NCI-H526 (cell line): ENCODE measurements around the gene APLN.

ENCODE experiments used
- DNase-seq, 2 experiments: peaks; one replicate each; lab custom pipeline; 2025; lab: John Stamatoyannopoulos, UW

APLN gene

GRCh38 chrX:129641469-129641868 is 13.3 kb downstream of the APLN start:
- DNase-seq: no peak

DNA sequence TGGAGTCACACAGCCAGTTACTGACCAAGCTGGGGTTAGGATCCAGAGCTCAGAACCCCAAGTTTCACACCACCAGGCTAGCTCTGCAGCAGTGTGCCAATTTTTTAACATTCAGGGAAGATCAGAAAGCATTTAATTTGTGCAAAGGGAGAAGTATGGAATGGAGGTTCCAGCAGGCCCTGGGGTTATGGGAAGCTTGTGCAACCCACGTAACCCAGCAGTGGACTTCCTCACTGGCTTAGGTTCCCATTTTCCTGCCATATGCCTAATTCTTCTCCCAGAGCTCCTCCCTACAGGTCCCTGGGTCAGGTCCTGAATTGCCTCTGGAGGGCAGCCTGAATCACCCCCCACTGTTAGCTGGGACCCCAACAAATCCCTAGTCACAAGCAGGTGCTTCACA is 14.0 kb downstream of the APLN start:
- no peak for DNase-seq

- no peak for DNase-seq
Observed at GRCh38 chrX:129638917-129639316, 15.8 kb downstream of the APLN start.

DNA sequence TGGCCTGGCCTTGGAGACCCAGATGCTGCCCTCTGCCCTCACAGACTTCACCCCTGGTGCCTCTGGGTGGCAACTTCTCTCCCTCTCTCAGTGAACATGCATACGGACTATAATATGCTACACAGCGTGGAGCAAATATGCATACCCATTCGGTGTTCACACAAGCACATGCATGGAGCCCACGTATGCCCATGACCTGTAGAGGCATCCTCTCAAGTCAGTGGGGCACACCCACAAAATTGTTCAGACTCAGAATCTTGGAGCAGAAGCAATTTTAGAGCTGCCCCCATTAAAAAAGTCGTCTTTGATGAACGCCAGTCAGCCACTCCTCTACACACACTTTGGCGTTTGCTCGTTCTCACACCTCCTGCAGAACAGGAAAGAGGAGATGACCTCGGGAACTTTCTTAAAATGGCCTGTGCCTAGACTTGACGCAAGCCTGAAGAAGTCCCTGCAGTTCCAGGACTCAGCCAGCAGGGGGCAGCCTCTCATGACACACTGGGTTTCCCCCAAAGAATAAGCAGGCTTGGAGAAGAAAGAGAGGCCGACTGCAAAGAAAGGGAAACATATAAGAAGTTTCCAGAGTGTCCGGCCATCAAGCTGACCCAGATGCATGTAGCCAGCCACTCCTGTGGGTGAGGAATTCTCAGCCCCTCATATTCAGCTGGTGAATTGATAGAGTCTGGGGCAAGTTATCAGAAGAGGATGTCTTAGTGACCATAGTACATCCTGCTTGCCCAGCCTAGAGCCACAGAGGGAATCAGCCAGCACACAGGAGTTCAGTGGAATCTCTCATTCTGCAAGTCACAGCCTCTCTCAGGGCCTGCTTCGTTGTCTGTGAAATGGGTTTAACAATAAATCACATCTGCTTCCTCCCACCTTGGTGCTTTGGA is 17.3 kb downstream of the APLN start:
- peak; percentile 34 to 66 for DNase-seq

- DNase-seq: no peak
Observed at GRCh38 chrX:129636175-129636681, 18.5 kb downstream of the APLN start.

DNA sequence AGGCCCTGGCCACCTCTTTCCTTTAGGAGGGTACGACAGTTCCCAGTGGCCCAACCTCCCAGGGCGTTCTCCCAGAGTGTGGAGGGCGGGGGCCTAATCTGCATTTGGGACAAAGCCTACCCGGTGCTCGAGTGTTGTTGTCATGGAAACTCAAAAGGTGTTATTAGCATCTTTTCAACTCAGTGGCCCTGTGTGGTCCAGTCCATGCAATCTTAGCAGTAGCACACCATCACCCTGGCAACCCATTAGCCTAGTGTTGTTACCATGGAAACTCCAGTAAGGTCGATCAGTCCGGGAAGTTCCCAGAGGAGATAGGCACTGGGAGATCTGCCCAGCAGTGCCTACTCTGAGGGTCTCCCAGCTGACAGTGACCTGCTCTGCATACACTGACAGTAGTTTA is 20.2 kb downstream of the APLN start:
- DNase-seq: no peak

DNA sequence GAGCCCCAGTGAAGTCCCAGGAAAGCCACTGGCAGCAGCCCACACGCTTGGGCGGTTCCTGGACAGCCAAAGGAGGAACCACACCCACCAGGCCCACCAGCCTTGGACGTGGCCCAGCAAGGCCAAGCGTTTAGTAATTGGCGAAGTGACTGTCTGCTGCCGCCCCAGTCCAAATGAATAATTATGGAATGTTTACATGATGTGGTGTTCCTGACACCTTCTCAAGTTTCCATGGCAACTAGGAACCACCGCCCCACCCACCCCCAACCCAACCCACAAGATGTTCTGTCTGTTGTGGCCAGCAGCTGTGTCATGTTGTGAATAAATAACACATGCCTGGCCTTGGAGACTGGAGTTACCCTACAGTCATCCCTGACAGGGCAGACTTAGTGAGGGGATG is 22.3 kb downstream of the APLN start:
- no peak for DNase-seq

DNA sequence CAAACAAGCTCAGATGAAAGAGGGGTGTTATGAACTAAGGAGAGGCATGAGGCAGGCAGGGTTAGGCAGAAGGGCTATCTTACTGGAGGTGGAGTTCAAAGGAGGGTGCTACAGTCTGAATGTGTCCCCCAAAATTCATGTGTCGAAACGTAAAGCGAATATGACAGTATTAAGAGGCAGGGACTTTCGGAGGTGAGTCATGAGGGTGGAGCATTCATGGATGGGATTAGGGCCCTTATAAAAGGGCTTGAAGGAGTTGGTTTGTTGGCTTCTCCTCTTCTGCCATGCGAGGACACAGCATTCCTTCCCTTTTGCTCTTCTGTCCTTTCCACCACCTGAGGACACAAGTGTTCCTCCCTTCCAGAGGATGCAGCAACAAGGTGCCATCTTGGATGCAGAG is 22.9 kb downstream of the APLN start:
- DNase-seq: no peak

DNA sequence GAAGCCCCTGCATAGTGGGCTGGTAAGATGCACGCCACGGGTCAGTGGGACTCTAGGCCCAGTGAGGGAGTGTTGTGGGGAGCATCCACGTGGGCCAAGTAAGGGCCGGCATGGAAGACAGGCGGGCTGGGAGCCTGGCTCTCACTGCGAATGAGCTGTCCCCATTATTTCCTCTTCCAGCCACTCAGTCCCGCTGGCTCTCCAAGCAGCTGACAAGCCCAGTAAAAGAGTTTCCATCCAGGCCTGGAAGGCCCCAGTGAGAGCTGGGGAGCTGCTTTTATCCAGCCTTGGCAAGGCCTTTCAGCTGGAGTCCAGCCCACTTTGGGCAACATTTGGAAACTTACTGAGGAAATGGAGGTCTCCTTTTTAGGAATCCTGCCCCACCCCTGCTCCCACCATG is 24.9 kb downstream of the APLN start:
- no peak for DNase-seq

DNA sequence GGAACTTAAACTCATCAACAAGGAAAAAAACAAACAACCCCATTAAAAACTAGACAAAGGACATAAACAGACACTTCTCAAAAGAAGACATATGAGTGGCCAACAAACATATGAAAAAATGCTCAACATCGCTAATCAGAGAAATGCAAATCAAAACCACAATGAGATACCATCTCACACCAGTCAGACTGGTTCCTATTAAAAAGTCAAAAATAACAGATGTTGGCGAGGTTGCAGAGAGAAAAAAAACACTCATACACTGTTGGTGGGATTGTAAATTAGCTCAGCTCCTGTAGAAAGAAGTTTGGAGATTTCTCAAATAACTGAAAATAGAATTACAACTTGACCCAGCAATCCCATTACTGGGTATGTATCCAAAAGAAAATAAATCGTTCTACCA is 28.7 kb downstream of the APLN start:
- peak; percentile 61 to 76 for DNase-seq

GRCh38 chrX:129622757-129623301 is 31.9 kb downstream of the APLN start:
- no peak for DNase-seq

GRCh38 chrX:129618997-129619396 is 35.8 kb downstream of the APLN start:
- no peak for DNase-seq

DNA sequence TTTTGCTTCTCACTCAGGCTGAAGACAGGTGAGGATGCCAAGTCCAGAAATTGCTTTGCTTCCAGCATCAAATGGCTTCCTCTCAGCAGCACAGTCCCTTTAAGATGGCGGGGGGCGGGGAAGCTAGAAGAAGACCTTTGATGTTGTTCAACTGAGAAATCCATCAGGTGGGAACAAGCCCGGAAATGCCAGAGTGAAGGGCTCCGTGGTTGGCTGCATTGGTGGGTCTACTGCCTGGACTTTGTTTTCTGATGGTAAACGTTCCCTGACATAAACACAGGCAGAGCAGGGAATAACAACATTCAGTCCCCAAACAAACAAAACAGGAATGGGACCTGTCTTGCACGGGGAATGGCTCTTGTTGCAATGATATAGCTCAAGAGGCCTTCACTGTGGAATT is 37.3 kb downstream of the APLN start:
- DNase-seq: no peak

- DNase-seq: no peak
Observed at GRCh38 chrX:129614481-129615255, 40.1 kb downstream of the APLN start.

GRCh38 chrX:129613596-129613995 is 41.2 kb downstream of the APLN start:
- DNase-seq: no peak

DNA sequence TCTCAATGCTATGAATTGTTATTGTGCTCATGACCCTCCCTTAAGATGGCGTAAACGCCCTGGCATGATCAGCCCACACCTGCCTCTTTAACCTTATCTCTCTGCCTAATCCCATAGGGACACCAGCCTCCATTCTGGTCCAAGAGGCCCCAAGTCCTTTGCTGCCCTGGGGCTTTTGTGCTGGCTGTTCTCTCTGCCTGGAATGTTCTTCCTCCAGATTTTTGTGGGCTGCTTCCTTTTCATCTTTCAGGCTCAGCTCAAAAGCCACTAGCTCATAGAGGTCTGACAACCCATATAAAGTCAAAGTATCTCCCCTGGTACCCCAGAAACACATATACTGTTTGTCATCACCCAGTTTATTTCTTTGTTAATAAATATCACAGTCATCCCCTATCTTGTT is 42.4 kb downstream of the APLN start:
- DNase-seq: no peak

DNA sequence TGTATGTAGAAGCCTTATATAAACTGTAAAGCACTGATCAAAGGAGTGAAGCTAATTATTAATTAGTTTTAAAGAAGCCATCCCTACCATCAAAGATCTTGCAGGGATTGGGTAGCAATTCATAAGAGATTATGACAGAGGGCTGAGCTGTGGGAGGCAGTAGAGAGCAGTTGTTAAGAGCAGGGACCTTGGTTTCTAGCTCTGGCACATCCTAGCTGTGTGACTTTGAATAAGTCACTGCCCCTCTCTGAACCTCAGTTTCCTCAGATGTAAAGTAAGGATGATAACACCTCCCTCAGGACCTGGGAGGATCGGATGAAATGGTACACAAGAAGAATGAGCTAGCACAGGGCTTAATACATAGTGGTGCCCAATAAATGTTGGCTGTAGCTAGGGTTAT is 45.4 kb downstream of the APLN start:
- DNase-seq: peak in 1 of 2 experiments; percentile 7

DNA sequence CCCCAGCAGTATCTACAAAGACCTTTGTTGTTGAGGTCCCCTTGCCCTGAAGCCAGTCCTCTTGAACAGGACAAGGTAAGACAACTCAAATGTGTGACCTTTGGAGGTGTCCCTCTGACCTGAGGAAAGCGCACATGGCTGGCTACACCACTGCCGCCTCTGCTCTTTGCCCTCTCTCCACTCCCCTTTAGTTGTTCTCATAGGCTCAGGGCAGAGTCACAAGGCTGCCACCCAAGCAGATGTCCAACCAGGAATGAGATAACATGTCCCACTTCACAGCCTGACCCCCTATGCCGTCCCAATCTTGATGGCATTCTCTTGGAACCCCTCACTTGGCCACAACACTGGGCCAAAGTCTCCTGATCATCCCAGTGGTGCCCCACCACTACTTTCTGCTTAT is 46.3 kb downstream of the APLN start:
- no peak for DNase-seq

DNA sequence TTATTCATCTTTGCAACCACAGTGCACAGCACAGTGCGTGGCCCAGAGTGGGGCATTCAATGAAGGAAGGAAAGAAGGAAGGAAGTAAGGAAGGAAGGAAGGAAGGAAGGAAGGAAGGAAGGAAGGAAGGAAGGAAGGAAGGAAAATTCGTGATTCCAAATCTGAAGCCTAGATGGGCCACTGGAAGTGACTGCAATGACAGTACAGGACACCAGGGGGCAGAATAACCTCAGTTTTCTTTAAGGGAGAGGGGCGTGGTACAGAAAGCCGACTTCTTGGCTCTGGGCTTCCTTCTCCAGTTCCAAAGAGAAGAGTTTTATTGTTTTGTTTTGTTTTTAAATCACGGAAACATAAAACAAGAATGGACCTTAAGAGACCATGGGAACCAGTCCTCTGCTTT is 47.8 kb downstream of the APLN start:
- peak; percentile 23 to 58 for DNase-seq

DNA sequence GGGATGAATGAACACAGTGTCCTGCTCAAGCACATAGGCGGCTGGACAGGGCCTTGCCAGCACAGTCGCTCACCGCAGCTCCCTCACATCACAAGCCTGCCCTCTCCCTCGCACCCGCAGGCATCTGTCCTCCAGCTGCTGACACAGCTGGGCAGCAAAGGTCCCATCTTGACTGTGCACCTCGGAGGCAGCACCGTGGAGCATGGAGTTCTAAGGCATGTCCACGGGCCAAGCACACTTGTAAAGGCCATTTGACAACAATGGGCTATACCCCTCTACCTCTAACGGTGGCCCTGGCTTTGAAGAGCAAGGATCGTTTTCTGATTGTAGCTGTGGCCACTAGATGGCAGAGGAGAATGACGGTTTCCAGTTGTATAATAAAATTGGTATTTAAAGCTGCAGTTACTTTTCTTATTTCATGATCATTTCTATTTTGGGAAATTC is 53.8 kb downstream of the APLN start:
- DNase-seq: peak in 1 of 2 experiments; percentile 41

- DNase-seq: no peak
Observed at GRCh38 chrX:129599996-129600395, 54.8 kb downstream of the APLN start.

DNA sequence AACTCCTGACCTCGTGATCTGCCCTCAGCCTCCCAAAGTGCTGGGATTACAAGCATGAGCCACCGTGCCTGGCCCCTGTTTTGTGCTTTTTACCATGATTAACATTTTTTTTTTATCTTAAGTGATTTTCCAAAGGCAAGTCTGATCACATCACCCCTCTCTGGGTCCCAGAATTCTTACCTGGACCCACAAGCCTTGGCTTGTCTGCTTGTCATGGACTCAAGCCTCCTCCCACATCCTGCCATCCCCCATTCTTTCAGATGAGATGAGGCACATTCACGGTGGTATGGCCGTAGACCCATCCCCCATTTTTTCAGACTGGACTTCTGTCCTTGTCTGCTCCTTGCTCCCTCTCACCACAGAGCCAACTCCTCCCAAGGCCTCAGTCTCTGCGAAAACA is 55.3 kb downstream of the APLN start:
- no peak for DNase-seq

DNA sequence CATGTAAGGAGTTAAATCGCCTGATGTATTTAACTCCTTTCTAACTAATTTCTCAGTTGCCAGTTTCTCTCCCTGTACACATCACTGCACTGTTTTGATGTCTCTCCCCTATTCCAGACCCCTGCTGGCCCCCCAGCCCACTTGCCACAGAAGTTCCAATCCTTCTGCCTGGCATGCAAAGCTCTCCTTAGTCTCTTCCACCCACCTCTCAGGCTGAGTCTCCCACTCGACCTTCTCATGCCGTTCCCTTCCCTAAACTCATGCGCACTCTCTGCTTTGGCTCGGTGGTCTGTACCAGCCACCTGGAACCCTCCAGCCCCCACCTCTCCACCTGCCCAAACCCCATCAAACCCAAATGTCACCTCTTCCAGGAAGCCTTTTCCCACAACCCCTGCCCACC is 56.9 kb downstream of the APLN start:
- no peak for DNase-seq
